Measurements from ENCODE around the gene MRPL32. TPM values are rescaled to one million over a fixed set of nuclear protein-coding genes. Genes with fewer than 3 reads are reported as not detected.

MRPL32 gene
- total and polyA plus RNA-seq, 2 of the 13 experiments (the other 11 are each of a cell fraction or from before 2014, with no cell fraction given): 39.0 to 81.2 TPM

DNA sequence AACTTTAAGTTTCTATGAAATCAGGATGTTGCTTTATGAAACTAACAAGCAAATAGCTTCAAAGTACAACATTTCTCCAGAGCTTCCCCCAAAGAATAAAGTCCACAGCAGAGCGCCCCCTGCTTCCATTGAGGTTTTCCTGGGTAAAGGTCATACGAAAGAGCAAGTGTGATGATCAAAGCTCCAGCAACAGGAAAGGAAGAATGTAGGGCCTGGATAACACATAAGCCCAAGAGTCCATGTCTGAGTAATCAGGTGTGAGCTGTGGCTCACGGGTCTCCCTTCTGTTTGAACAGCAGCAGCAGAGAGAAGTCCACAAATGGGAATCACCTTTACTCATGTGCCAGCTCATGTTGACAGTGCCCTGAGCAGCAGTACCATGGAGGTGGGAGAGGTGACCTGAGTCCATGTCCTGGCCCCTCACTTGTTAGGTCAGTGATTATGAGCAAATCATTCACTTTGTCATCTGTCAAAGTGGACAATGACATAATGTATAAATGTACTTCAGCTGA is 50.5 kb downstream of the MRPL32 start (continued):
- TF ChIP-seq TCF12 (IDR thresholded peaks at IDR 0.05) (no peak), TCF12 (CRISPR knock-in tag; IDR thresholded peaks at IDR 0.05) (no peak), PAWR (CRISPR knock-in tag; IDR thresholded peaks at IDR 0.05; ENCODE audit: borderline replicate concordance) (no peak), ZNF382 (CRISPR knock-in tag; IDR thresholded peaks at IDR 0.05; ENCODE audit: borderline replicate concordance) (no peak), HMGA1 (CRISPR knock-in tag; conservative IDR thresholded peaks at IDR 0.05) (no peak), ZNF264 (CRISPR knock-in tag; IDR thresholded peaks at IDR 0.05) (0 out of 2 replicates have a peak, but pooled peaks have one; percentile 48), SP140L (CRISPR knock-in tag; IDR thresholded peaks at IDR 0.05; ENCODE audit: borderline replicate concordance) (no peak), NKX3-1 (CRISPR knock-in tag; IDR thresholded peaks at IDR 0.05) (no peak), ZSCAN21 (CRISPR knock-in tag; IDR thresholded peaks at IDR 0.05; ENCODE audit: borderline replicate concordance) (no peak), ZNF446 (CRISPR knock-in tag; IDR thresholded peaks at IDR 0.05) (no peak), ZFX (CRISPR knock-in tag; IDR thresholded peaks at IDR 0.05; ENCODE audit: low read depth) (no peak), STAG1 (CRISPR knock-in tag; IDR thresholded peaks at IDR 0.05) (no peak)
- TF ChIP-seq, protein P1, sequence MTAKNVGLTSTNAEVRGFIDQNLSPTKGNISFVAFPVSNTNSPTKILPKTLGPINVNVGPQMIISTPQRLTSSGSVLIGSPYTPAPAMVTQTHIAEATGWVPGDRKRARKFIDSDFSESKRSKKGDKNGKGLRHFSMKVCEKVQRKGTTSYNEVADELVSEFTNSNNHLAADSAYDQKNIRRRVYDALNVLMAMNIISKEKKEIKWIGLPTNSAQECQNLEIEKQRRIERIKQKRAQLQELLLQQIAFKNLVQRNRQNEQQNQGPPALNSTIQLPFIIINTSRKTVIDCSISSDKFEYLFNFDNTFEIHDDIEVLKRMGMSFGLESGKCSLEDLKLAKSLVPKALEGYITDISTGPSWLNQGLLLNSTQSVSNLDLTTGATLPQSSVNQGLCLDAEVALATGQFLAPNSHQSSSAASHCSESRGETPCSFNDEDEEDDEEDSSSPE (CRISPR knock-in tag; IDR thresholded peaks at IDR 0.05): no peak
- TF ChIP-seq, protein P2, sequence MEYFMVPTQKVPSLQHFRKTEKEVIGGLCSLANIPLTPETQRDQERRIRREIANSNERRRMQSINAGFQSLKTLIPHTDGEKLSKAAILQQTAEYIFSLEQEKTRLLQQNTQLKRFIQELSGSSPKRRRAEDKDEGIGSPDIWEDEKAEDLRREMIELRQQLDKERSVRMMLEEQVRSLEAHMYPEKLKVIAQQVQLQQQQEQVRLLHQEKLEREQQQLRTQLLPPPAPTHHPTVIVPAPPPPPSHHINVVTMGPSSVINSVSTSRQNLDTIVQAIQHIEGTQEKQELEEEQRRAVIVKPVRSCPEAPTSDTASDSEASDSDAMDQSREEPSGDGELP (IDR thresholded peaks at IDR 0.05; ENCODE audit: borderline replicate concordance, low read depth): peak; percentile 83
- TF ChIP-seq, protein P3, sequence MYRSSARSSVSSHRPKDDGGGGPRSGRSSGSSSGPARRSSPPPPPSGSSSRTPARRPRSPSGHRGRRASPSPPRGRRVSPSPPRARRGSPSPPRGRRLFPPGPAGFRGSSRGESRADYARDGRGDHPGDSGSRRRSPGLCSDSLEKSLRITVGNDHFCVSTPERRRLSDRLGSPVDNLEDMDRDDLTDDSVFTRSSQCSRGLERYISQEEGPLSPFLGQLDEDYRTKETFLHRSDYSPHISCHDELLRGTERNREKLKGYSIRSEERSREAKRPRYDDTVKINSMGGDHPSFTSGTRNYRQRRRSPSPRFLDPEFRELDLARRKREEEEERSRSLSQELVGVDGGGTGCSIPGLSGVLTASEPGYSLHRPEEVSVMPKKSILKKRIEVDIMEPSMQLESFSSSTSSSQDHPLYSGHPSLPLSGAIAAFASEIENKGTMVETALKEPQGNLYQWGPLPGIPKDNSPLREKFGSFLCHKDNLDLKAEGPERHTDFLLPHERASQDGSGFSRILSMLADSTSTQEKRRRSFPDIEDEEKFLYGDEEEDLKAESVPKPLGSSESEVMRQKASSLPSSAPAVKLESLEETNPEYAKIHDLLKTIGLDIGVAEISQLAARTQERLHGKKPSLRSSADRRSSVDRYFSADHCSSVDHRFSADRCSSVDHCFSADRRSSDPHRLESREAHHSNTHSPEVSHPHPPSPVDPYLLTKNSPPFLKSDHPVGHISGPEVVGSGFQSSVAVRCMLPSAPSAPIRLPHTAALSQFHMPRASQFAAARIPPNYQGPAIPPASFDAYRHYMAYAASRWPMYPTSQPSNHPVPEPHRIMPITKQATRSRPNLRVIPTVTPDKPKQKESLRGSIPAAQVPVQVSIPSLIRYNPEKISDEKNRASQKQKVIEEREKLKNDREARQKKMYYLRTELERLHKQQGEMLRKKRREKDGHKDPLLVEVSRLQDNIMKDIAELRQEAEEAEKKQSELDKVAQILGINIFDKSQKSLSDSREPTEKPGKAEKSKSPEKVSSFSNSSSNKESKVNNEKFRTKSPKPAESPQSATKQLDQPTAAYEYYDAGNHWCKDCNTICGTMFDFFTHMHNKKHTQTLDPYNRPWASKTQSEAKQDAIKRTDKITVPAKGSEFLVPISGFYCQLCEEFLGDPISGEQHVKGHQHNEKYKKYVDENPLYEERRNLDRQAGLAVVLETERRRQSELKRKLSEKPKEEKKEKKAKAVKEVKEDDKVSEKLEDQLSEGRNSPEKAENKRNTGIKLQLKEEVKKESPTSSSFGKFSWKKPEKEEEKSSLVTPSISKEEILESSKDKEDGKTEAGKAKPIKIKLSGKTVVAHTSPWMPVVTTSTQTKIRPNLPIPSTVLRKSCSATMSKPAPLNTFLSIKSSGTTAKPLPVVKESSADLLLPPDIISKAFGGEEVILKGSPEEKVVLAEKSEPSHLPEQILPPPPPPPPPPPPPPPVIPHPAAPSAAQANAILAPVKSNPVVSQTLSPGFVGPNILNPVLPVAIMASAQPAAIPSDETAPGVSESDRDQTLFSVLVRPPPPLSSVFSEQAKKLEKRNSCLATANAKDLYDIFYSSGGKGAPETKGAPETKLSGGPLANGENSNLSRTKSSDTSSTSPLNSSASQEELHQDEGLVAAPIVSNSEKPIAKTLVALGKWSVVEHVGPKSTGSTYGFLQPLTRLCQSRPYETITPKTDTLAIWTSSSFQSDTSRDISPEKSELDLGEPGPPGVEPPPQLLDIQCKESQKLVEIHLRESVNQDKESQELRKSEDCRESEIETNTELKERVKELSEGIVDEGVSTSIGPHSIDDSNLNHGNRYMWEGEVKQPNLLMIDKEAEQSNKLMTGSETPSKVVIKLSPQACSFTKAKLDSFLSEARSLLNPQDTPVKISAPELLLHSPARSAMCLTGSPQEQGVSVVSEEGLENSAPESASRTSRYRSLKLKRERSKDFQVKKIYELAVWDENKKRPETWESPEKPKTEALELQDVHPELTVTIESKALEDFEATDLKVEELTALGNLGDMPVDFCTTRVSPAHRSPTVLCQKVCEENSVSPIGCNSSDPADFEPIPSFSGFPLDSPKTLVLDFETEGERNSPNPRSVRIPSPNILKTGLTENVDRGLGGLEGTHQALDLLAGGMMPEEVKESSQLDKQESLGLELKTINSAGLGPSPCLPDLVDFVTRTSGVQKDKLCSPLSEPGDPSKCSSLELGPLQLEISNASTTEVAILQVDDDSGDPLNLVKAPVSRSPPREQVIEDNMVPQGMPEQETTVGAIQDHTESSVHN (CRISPR knock-in tag; IDR thresholded peaks at IDR 0.05): no peak
- TF ChIP-seq, protein P4, sequence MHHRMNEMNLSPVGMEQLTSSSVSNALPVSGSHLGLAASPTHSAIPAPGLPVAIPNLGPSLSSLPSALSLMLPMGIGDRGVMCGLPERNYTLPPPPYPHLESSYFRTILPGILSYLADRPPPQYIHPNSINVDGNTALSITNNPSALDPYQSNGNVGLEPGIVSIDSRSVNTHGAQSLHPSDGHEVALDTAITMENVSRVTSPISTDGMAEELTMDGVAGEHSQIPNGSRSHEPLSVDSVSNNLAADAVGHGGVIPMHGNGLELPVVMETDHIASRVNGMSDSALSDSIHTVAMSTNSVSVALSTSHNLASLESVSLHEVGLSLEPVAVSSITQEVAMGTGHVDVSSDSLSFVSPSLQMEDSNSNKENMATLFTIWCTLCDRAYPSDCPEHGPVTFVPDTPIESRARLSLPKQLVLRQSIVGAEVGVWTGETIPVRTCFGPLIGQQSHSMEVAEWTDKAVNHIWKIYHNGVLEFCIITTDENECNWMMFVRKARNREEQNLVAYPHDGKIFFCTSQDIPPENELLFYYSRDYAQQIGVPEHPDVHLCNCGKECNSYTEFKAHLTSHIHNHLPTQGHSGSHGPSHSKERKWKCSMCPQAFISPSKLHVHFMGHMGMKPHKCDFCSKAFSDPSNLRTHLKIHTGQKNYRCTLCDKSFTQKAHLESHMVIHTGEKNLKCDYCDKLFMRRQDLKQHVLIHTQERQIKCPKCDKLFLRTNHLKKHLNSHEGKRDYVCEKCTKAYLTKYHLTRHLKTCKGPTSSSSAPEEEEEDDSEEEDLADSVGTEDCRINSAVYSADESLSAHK (CRISPR knock-in tag; IDR thresholded peaks at IDR 0.05; ENCODE audit: borderline replicate concordance): no peak
